NCI-H2081 (cell line): Measurements from ENCODE around the gene LYZL2.
"Not testable (repeated sequence)": the region's sequence is repeated elsewhere in the genome, so short reads cannot be mapped to it uniquely, and the experiment has no call there.

ENCODE experiments used
- DNase-seq, 2 experiments: peaks; one replicate each; lab custom pipeline; 2025; lab: John Stamatoyannopoulos, UW

The LYZL2 gene

GRCh38 chr10:30629653-30630052, at the start of gene LYZL2:
LYZL2 (minus strand) TSS chr10:30629753; CDS start chr10:30626915, 2,838 bp downstream.
- no peak for DNase-seq

DNA sequence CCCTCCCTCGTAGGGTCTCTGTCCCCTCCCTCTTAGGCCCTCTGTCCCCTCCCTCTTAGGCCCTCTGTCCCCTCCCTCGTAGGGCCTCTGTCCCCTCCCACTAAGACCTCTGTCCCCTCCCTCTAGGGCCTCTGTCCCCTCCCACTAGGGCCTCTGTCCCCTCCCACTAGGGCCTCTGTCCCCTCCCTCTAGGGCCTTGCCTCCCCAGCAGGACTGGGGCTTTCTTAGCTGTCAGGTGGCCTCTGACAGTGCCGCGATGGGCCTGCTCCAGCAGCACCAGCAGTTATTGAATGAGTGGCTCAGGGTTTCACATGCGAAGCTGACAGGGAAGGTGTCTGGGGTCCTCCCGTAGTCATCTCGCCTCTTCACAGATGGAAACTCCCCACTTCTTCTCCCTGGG, 48.1 kb upstream of the LYZL2 start:
- DNase-seq: not testable (repeated sequence)

GRCh38 chr10:30677146-30677545, 47.6 kb upstream of the LYZL2 start:
- not testable (repeated sequence) for DNase-seq

DNA sequence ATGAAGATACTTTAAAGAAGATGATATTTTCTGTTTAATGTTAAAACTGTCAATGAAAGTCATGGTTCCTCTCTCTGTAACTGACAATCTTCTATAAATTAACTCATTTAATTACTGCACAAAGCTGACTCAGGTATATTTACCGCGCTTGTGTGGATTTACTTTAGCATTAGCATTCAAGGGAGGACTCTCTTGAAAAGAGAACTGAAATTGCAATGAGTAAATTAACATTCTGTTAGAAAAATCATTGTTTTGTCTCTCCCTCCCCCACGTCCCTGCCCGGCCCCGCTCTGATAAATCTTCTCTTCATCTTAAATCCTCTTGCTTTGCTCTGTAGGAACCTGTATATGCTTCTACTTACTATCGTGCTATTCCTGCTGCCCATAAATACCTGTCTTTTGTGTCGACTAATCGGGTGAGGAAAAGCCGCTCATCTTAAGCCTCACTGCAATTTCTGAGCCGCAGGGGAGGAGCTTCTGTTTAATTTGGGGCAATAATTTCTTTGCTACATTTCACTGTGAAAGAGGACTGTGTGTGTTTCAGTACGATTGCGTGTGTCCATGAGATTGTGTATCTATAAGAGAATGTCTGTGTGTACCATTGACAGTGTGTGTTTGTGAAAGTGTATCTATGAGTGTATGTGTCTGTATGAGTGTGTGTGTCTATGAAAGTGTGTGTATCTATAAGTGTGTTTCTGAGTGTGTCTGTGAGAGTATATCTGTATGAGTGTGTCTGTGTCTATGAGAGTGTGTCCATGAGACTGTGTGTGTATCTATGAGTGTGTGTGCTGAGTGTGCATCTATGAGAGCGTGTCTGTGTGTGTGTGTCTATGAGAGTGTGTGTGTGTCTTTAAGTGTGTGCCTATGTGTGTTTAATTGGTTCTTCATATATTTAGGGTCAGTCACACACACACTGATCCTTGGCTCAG, 46.5 kb upstream of the LYZL2 start:
- no peak for DNase-seq

GRCh38 chr10:30674796-30675195, 45.2 kb upstream of the LYZL2 start:
- DNase-seq: no peak

DNA sequence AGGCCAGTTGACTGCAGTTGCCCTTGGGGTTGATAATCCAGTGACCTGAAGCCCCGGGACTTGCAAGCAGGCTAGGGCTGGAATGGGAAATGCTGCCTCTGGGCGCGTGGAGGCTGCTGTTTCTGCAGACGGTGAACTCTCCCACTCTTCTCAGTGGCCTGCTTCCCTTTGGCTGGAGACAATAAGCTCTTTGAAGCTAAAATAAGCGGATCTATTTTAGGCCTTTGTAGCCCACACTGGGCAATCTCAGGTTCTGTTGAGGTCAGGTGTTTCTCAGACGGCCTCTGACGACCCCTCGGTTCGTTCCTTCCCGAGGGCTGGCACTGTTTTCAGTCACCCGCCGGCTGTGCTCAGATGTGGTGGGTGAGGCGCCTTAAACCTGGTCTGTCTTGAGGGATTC, 43.7 kb upstream of the LYZL2 start:
- DNase-seq: not testable (repeated sequence)

GRCh38 chr10:30672338-30672737, 42.8 kb upstream of the LYZL2 start:
- DNase-seq: not testable (repeated sequence)

DNA sequence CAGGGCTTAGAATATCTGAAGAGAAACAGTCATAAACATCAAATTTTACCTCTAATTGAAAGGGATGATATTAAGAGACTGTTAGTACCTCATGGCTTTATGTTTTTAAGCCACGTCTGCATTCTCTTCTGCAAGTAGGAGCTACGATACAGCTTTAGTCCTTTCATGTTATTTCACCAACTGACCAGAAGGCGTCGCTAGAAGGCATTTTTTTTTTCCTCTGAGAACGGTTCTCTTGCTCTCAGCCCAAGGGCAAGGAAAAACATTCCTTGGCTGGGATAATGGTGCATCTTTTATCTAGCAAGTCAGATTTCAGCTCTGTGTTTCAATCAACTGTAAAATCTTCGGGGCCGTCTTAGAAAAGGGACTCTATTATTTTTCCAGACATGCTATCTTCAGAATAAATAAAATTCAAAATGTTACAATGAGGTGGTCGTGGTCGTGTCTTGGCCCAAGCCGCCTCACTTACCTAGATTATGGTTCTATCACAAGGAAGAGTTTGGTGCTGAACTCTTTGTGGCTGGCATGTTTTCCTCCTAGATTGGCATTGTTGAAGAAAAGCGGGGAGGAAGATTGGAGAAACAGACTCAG, 41.6 kb upstream of the LYZL2 start:
- peak; percentile 46 to 60 for DNase-seq

- DNase-seq: not testable (repeated sequence)
Measured at GRCh38 chr10:30667982-30668381, 38.4 kb upstream of the LYZL2 start.

DNA sequence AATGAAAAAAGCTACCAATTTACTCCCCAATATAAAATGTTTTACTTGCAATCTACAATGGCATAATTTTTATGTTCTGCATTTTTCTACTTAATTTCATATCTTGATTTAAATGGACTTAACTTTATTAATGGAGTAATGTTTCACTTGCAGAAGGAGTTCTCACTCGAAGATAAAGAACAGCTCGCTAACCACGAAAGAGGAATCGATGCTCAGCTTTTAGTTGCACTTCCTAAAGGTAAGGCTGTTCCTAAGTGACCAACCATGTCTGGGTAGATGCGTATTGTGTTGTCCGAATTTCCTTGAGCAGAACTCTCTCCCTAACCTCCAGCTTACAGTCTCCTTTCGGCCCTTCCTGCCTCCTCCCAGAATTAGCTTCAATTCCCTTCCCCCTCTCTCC, 33.9 kb upstream of the LYZL2 start:
- DNase-seq: not testable (repeated sequence)

GRCh38 chr10:30662814-30663213, 33.3 kb upstream of the LYZL2 start:
- DNase-seq: no peak

DNA sequence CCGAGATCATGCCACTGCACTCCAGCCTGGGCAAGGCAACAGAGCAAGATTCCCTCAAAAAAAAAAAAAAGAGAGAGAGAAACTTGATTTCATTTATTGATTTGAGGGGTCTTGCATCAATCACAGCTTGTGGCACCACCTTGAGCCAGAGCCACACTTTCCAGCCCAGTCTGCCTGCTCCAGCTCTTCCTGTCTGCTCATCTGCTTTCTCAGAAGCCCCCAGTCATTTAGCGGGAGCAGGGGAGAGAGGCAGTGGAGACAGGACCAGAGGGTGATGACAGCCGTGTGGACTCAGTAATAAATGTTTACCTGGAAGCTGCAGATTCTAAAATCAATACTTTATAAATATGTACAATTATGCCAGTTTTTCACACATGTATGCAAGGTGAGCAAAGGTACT, 30.8 kb upstream of the LYZL2 start:
- not testable (repeated sequence) for DNase-seq

GRCh38 chr10:30656233-30656632, 26.7 kb upstream of the LYZL2 start:
- DNase-seq: no peak

- not testable (repeated sequence) for DNase-seq
Measured at GRCh38 chr10:30655001-30655400, 25.4 kb upstream of the LYZL2 start.

GRCh38 chr10:30651470-30652397, 22.2 kb upstream of the LYZL2 start:
- DNase-seq: not testable (repeated sequence)

DNA sequence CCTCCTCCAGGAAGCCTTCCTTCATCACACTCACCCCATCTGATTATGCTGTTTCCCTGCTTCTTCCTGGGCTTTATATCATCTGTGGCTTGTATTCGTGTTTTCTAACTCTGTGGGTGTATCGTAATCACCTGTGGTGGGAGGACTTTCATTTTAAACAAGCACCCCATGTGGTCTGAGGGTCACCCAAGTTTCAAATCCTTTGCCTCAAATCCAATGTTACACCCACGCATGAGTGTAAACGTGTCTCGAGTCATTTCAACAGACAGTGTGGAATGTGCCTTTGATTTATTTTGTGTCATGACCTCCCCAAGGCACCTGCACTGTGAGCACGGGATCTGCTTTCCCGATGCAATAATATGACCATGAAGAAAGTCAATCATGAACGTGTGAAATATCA, 17.5 kb upstream of the LYZL2 start:
- DNase-seq: no peak

DNA sequence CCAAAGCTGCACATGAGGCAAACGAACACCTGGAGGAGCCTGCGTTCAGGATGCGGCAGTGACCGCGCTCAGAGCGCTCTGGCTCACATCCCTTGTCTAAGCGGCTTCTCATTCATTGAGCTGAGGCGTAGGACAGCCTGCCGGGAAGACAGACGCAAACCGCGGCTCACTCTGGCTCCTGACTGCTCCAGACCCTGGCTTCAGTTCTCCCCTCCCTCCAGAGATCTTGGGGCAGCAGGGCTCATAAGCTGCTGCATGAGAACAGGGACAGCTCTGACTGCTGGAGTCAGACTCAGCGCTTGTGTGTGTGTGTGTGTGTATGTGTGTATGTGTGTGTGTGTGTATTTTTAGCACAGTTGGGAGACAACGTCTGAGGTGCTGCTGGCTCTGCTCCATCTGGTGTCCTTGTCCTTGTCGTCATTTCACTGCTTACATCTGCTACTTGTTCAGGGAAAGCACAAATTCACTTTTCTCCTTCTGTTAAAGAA, 15.8 kb upstream of the LYZL2 start:
- no peak for DNase-seq

DNA sequence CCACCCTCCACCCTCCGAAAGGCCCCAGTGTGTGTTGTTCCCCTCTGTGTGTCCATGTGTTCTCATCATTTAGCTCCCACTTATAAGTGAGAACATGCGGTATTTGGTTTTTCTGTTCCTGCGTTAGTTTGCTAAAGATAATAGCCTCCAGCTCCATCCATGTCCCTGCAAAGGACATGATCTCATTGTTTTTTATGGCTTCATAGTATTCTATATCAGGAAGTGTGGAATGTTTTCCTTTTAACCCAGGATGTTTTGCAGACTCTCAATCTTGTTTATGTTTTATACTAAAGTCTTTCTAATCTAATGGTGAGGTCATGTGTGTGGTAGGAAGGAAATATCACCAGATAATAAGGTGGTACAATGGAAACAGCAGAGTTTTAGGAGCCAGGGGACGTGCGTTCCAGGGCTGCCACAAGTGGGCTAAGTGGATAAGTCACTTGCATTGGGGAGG, 14.9 kb upstream of the LYZL2 start:
- not testable (repeated sequence) for DNase-seq

DNA sequence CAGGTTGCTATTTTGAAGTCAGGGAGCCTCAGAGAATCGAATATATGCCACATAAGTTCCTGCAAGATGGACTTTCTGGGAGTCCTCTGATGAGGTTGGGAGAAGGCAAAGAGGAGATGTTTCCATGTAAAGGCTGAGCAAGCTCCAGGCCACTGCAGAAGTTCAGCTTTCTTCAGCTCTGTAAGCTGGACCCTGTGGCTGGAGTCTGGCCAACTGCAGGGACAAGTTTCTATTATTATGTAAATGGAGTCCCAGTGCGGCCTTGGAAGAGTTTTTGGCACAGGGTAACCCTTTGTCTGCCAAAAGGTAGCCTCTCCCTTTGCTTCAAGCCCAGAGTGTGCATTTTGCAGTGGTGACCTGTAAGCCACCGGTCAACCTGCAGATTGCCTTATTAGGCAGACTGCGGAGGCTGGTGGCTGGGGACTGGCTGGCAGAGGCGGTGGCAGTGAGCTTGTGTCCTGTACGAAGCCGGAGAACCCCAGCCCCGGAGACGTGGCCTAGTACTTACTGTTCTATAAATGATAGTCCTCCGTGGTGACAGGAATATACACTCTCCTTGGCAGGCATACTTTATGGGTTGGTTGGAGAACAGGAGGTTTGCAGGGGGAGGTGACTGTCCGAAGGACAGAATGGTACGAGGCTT, 14.1 kb upstream of the LYZL2 start:
- DNase-seq: not testable (repeated sequence)

GRCh38 chr10:30642856-30643255, 13.3 kb upstream of the LYZL2 start:
- not testable (repeated sequence) for DNase-seq
